ENCODE results near the gene SIGLEC8. TPM values are rescaled to one million over a fixed set of nuclear protein-coding genes. Genes with fewer than 3 reads are reported as not detected.

SIGLEC8 gene
- total RNA-seq, 1 experiment from 2014 or later: not detected

DNA sequence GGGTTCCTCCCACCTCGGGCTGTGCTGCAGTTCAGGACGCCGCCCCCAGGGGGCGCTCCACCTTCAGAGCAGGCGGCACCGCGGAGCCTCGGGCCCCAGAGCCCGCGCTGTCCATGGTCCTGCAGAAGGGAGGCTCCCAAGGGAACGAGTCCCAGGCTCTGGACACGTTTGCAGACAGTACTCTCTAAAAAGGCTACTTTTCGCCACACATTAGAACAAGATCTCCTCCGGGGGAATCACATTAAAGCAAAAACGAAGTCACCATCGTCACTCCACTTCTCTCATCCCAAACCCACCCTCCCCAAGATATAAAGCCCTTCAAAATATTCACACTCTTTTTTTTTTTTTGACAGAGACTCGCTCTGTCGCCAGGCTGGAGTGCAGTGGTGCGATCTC lies 36.2 kb downstream of the SIGLEC8 start (continued):
- TF ChIP-seq, protein P1, sequence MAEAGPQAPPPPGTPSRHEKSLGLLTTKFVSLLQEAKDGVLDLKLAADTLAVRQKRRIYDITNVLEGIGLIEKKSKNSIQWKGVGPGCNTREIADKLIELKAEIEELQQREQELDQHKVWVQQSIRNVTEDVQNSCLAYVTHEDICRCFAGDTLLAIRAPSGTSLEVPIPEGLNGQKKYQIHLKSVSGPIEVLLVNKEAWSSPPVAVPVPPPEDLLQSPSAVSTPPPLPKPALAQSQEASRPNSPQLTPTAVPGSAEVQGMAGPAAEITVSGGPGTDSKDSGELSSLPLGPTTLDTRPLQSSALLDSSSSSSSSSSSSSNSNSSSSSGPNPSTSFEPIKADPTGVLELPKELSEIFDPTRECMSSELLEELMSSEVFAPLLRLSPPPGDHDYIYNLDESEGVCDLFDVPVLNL (CRISPR knock-in tag; IDR thresholded peaks at IDR 0.05; ENCODE audit: borderline replicate concordance, low read depth): 0 out of 2 replicates have a peak, but pooled peaks have one; percentile 54
- TF ChIP-seq ZNF416 (CRISPR knock-in tag; IDR thresholded peaks at IDR 0.05) (0 out of 2 replicates have a peak, but pooled peaks have one; percentile 20), GRHL2 (CRISPR knock-in tag; IDR thresholded peaks at IDR 0.05; ENCODE audit: insufficient replicate concordance, severe bottlenecking) (no peak), IRF2 (CRISPR knock-in tag; IDR thresholded peaks at IDR 0.05; ENCODE audit: borderline replicate concordance, low read depth) (peak; percentile 43; the same call in 1 of the 2 replicates), ZNF232 (CRISPR knock-in tag; IDR thresholded peaks at IDR 0.05) (peak; percentile 98), JAZF1 (CRISPR knock-in tag; IDR thresholded peaks at IDR 0.05) (no peak), KAT7 (CRISPR knock-in tag; IDR thresholded peaks at IDR 0.05; ENCODE audit: borderline replicate concordance) (no peak), NFYB (CRISPR knock-in tag; conservative IDR thresholded peaks at IDR 0.05; ENCODE audit: low read depth) (peak; percentile 35; the same call in 1 of the 2 replicates), TP53 (CRISPR knock-in tag; IDR thresholded peaks at IDR 0.05) (peak; percentile 94), OVOL2 (CRISPR knock-in tag; IDR thresholded peaks at IDR 0.05; ENCODE audit: borderline replicate concordance) (no peak), ZNF219 (CRISPR knock-in tag; IDR thresholded peaks at IDR 0.05; ENCODE audit: borderline replicate concordance) (peak; percentile 92; the same call in 1 of the 2 replicates), GTF2I (CRISPR knock-in tag; conservative IDR thresholded peaks at IDR 0.05) (no peak), FOXJ3 (CRISPR knock-in tag; IDR thresholded peaks at IDR 0.05; ENCODE audit: borderline replicate concordance) (0 out of 2 replicates have a peak, but pooled peaks have one; percentile 58), ATF2 (CRISPR knock-in tag; IDR thresholded peaks at IDR 0.05; ENCODE audit: borderline replicate concordance, low read depth) (no peak), NFATC4 (CRISPR knock-in tag; IDR thresholded peaks at IDR 0.05) (no peak), CBFB (CRISPR knock-in tag; IDR thresholded peaks at IDR 0.05; ENCODE audit: low read depth) (no peak), ZBTB43 (CRISPR knock-in tag; IDR thresholded peaks at IDR 0.05) (peak; percentile 87; the same call in 1 of the 2 replicates), NR1H2 (CRISPR knock-in tag; IDR thresholded peaks at IDR 0.05) (0 out of 2 replicates have a peak, but pooled peaks have one; percentile 60)
- TF ChIP-seq, protein P2, sequence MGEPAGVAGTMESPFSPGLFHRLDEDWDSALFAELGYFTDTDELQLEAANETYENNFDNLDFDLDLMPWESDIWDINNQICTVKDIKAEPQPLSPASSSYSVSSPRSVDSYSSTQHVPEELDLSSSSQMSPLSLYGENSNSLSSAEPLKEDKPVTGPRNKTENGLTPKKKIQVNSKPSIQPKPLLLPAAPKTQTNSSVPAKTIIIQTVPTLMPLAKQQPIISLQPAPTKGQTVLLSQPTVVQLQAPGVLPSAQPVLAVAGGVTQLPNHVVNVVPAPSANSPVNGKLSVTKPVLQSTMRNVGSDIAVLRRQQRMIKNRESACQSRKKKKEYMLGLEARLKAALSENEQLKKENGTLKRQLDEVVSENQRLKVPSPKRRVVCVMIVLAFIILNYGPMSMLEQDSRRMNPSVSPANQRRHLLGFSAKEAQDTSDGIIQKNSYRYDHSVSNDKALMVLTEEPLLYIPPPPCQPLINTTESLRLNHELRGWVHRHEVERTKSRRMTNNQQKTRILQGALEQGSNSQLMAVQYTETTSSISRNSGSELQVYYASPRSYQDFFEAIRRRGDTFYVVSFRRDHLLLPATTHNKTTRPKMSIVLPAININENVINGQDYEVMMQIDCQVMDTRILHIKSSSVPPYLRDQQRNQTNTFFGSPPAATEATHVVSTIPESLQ (CRISPR knock-in tag; IDR thresholded peaks at IDR 0.05): 0 out of 2 replicates have a peak, but pooled peaks have one; percentile 20
- TF ChIP-seq, protein P3, sequence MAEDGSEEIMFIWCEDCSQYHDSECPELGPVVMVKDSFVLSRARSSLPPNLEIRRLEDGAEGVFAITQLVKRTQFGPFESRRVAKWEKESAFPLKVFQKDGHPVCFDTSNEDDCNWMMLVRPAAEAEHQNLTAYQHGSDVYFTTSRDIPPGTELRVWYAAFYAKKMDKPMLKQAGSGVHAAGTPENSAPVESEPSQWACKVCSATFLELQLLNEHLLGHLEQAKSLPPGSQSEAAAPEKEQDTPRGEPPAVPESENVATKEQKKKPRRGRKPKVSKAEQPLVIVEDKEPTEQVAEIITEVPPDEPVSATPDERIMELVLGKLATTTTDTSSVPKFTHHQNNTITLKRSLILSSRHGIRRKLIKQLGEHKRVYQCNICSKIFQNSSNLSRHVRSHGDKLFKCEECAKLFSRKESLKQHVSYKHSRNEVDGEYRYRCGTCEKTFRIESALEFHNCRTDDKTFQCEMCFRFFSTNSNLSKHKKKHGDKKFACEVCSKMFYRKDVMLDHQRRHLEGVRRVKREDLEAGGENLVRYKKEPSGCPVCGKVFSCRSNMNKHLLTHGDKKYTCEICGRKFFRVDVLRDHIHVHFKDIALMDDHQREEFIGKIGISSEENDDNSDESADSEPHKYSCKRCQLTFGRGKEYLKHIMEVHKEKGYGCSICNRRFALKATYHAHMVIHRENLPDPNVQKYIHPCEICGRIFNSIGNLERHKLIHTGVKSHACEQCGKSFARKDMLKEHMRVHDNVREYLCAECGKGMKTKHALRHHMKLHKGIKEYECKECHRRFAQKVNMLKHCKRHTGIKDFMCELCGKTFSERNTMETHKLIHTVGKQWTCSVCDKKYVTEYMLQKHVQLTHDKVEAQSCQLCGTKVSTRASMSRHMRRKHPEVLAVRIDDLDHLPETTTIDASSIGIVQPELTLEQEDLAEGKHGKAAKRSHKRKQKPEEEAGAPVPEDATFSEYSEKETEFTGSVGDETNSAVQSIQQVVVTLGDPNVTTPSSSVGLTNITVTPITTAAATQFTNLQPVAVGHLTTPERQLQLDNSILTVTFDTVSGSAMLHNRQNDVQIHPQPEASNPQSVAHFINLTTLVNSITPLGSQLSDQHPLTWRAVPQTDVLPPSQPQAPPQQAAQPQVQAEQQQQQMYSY (CRISPR knock-in tag; IDR thresholded peaks at IDR 0.05): no peak
- TF ChIP-seq, protein P4, sequence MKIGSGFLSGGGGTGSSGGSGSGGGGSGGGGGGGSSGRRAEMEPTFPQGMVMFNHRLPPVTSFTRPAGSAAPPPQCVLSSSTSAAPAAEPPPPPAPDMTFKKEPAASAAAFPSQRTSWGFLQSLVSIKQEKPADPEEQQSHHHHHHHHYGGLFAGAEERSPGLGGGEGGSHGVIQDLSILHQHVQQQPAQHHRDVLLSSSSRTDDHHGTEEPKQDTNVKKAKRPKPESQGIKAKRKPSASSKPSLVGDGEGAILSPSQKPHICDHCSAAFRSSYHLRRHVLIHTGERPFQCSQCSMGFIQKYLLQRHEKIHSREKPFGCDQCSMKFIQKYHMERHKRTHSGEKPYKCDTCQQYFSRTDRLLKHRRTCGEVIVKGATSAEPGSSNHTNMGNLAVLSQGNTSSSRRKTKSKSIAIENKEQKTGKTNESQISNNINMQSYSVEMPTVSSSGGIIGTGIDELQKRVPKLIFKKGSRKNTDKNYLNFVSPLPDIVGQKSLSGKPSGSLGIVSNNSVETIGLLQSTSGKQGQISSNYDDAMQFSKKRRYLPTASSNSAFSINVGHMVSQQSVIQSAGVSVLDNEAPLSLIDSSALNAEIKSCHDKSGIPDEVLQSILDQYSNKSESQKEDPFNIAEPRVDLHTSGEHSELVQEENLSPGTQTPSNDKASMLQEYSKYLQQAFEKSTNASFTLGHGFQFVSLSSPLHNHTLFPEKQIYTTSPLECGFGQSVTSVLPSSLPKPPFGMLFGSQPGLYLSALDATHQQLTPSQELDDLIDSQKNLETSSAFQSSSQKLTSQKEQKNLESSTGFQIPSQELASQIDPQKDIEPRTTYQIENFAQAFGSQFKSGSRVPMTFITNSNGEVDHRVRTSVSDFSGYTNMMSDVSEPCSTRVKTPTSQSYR (CRISPR knock-in tag; IDR thresholded peaks at IDR 0.05): peak; percentile 95
- TF ChIP-seq, protein P5, sequence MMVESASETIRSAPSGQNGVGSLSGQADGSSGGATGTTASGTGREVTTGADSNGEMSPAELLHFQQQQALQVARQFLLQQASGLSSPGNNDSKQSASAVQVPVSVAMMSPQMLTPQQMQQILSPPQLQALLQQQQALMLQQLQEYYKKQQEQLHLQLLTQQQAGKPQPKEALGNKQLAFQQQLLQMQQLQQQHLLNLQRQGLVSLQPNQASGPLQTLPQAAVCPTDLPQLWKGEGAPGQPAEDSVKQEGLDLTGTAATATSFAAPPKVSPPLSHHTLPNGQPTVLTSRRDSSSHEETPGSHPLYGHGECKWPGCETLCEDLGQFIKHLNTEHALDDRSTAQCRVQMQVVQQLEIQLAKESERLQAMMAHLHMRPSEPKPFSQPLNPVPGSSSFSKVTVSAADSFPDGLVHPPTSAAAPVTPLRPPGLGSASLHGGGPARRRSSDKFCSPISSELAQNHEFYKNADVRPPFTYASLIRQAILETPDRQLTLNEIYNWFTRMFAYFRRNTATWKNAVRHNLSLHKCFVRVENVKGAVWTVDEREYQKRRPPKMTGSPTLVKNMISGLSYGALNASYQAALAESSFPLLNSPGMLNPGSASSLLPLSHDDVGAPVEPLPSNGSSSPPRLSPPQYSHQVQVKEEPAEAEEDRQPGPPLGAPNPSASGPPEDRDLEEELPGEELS (CRISPR knock-in tag; IDR thresholded peaks at IDR 0.05): peak; percentile 99
- TF ChIP-seq, protein P6, sequence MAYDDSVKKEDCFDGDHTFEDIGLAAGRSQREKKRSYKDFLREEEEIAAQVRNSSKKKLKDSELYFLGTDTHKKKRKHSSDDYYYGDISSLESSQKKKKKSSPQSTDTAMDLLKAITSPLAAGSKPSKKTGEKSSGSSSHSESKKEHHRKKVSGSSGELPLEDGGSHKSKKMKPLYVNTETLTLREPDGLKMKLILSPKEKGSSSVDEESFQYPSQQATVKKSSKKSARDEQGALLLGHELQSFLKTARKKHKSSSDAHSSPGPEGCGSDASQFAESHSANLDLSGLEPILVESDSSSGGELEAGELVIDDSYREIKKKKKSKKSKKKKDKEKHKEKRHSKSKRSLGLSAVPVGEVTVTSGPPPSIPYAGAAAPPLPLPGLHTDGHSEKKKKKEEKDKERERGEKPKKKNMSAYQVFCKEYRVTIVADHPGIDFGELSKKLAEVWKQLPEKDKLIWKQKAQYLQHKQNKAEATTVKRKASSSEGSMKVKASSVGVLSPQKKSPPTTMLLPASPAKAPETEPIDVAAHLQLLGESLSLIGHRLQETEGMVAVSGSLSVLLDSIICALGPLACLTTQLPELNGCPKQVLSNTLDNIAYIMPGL (CRISPR knock-in tag; IDR thresholded peaks at IDR 0.05): peak; percentile 80

All from WTC11 (cell line).